C4-2B (cell line): ENCODE measurements around the gene TTC17.

Experiments used
- CTCF ChIP-seq: fragments of 450-650 bp; conservative IDR thresholded peaks from 2 replicates; pipeline ENCODE4 v1.5.1; 2017; ENCODE audit warnings: mild to moderate bottlenecking
- ZFX ChIP-seq: fragments of 450-650 bp; IDR thresholded peaks from 2 replicates; pipeline ENCODE4 v1.6.1; 2017

DNA sequence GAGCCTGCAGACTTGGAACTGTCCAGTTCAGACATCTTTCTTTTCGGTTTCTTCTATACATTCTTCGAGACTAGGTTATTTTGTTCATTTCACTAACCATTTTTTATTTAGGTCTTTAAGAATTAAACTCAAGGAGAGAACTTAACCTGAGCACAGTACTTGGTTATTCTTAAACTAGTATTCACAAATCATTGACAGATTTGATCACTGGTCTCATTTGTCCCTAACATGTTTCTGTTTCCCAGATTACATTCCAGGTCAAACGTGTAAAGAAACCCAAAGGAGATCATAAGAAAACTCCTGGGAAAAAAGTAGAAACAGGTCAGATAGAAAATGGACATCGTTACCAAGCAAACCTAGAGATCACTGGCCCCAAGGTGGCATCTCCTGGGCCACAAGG, 85.1 kb downstream of the TTC17 start:
- no peak for TF ChIP-seq CTCF
- TF ChIP-seq ZFX = no peak
